Activated T-cell treated with anti-CD3 and anti-CD28 coated beads for 4 hours (primary cell): Measurements from ENCODE around the gene TRIM59.
A peak's percentile ranks its signal among the peaks of the same experiment; 100 is the strongest.

ENCODE experiments used
- DNase-seq: peaks from one replicate; pipeline ENCODE4 v3.0.0-alpha.2; 2020

The TRIM59 gene

DNA sequence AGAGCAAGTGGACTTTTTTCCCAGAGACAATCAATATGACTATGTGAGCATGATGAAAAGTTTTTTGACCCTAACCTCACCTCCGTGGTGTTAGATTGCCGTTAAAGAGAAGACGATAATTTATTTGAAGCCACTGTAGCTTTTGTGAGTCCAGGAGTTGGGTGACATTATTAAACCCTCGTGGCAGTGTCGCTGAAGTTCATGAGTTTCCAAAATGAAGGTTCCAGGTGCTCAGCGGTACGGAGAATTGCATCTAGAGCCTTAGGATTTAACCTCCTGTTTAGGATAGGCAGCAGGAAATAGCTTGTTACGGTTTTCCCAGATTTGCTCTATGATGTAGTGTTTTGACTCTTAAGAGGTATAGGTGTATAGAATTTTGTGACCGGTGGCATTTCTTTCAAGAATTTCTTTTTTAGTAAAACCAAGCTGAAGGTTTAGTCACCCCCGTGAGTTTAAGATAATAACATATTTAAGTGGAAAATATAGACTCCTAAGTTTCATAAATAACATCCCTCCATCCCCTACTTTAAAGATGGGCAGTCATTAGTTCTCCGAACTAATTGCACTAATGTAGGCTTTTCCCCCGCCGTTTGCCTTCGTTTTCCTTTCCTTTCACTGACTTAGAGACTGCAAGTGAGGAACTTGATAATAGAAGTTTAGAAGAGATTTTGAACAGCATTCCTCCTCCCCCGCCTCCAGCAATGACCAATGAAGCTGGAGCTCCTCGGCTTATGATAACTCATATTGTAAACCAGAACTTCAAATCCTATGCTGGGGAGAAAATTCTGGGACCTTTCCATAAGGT lies 48.1 kb downstream of the TRIM59 start:
- DNase-seq: no peak

DNA sequence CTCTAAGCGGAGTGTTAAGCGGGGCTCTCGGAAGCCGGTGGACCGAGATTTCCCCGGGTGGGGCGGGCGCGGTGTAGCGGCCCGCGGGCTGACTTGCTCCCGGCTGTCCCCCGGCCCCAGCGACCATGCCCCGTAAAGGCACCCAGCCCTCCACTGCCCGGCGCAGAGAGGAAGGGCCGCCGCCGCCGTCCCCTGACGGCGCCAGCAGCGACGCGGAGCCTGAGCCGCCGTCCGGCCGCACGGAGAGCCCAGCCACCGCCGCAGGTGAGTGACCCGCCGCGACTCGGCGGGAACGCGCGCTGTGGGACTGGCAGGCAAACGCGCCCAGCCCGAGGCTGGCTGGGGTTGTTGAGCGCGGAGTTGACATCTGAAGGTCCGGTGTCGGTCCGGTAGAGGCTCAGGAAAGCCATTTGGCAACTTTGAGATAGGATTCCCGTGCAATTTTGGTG lies 48.9 kb downstream of the TRIM59 start:
- peak; percentile 10 for DNase-seq

DNA sequence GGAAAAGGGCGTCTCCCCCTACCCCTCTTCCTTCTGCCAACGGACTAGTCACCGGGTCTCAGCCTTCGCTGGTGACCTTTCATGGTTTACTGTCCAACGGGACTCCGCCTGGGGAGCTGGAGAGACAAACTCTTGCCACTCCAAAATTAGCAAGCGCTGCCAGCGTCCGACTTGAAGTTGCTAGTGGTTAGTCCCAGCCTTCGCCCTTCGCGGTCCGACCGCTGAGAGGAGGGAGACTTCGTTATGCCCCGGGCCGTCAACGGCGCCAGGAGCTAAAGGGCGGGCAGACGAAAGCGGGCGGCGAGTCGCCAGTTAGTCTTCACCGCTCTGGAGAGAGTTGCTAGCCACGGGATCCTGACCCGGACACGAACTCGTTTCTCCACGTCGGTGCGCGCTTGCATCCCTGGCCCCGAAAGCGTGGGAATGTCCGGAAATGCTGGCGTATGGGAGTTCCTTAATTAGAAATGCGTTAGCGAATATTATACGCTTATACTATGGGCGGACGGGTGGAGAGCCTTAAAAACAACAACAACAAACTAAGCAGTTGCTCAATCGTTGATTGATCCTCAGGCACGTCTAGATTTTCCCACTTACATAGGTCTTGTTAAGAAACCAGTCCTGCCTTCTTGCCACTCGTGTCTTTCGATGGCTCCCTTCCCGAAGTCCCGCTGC lies 49.4 kb downstream of the TRIM59 start:
- peak; percentile 7 for DNase-seq

DNA sequence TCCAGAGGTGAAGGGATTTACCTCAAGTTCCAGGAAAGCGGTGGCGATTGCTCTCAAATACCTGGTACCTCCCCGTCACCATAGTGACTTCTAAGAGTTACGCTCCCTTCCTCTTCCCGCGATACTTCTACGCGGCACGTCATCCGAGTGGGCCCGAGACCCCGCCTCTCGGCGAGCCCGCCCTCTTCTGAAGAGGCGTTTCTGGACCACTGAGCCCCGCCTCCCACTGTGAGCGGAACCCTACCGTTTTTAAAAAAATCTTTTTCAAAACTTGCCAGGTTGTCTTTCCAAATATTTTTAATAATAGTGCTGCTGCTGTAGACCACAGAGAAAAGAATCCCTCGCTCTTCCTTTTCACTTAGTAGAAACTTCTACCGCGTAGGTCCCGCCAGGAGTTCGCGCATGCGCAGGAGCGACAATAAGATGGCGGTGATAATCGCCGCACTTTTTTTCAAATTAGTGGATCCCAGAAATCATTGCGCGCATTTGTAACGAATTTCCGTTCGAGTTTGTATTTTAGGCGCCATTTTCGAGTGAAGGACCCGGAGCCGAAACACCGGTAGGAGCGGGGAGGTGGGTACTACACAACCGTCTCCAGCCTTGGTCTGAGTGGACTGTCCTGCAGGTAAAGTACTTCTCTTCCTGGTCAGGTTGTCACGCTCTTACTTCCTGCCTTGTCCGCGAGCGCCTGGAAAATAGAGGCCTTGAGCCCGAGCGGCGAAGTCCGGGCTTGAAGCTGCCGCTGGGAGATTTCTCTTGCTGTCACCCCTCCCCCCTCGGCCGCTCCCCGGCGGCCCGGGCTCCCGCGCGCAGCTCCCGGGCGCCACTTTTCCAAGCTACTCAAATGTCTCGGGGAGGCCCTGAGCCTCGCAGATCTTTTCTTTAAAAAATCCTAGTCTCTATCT lies 50.2 kb downstream of the TRIM59 start, which contains the start of the genes IFT80 and SMC4:
Gene IFT80 (minus strand): TSS at position 101 of the 905 bp plus-strand sequence. CDS start 14,625 bp downstream, outside the sequence.
Gene SMC4 (plus strand): TSS at position 526 of the 905 bp plus-strand sequence. CDS start 1,177 bp downstream, outside the sequence.
- DNase-seq: peak; percentile 97

DNA sequence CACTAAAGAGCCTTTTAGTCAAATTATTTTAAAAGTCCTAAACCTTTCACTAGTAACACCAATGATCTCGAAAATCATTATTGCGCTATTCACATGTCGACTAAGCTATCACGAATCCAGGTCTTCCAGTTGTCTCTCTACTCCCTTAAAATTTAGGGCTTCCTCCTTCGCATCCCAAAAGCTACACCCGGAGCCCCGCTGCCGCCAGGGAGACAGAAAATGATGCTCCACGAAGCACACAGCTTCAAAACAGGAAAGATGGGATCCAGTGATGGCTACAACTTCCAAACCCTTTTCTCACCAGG lies 50.8 kb downstream of the TRIM59 start:
- no peak for DNase-seq

- no peak for DNase-seq
Measured at GRCh38 chr3:160395297-160395696, 54.3 kb downstream of the TRIM59 start.

GRCh38 chr3:160394009-160394392 lies 55.6 kb downstream of the TRIM59 start:
- no peak for DNase-seq

DNA sequence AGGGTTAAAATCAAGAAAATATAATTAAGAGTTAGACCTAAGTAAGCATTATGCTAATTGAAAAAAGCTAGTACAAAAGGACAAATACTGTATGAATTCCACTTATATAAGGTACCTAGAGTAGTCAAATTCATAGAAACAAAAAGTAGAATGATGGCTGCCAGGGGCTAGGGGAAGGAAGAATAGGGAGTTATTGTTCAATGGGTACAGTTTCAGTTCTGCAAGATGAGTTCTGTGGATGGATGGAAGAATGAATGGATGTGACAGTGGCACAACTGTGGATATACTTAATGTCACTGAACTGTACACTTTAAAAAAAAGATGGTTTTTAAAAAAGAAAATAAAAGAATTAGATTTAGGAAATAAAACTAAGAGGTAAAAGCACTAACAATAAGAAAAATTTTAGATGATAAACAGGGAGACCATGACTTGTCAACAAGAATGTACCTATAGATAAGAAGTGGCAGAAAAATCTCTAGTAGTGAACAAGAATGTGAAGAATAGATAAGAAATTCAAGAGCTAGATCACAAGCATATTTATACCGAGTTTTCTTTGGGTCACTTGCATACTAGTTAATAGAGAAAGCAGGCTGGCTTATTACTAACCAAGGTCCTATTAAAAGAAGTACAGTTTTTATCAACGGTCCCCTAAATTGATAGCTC lies 56.1 kb downstream of the TRIM59 start:
- no peak for DNase-seq

DNA sequence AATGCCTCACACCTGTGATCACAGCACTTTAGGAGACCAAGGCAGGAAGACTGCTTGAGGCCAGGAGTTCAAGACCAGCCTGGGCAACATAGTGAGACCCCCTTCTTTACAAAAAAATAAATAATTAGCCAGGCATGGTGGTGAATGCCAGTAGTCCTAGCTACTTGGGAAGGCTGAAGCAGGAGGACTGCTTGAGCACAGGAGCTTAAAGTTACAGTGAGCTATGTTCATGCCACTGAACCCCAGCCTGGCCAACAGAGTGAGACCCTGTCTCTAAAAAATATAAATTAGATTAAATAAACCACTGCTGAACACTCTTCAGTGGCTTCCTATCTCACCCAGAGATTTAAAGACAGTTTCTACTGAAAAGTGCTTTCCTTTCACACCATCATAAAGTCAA lies 56.8 kb downstream of the TRIM59 start:
- no peak for DNase-seq

GRCh38 chr3:160390565-160391138 lies 58.9 kb downstream of the TRIM59 start:
- no peak for DNase-seq
